ENCODE results near the gene OR51B5. TPM values are rescaled to one million over a fixed set of nuclear protein-coding genes. Genes with fewer than 3 reads are reported as not detected.

Gene OR51B5
- total and polyA plus RNA-seq, 2 donors (not counting 1 experiment from before 2014, with no cell fraction given), result 0.06 to 0.17 TPM

- no peak overlapping the region for H3K27ac ChIP-seq (ENCODE audit: insufficient read depth, low read length)
- H3K27me3 ChIP-seq (ENCODE audit: control insufficient read depth, insufficient read depth, low read length), result no peaks in the 10 kb centered on the region
- H3K36me3 ChIP-seq (ENCODE audit: control insufficient read depth, insufficient read depth, low read length), result no peaks in the 10 kb centered on the region
- H3K4me3 ChIP-seq (replicated peaks in 1 of 4; ENCODE audit: control extremely low read depth in 1 of 4, insufficient read depth in 1 of 4, low read depth in 3 of 4, low read length in 4 of 4), result no peak overlapping the region
- no peak for TF ChIP-seq CTCF (conservative IDR thresholded peaks at IDR 0.05 in 1 of 2, IDR thresholded peaks at IDR 0.05 in 1 of 2; ENCODE audit: low read depth in 1 of 2, low read length in 2 of 2)
- no peak for TF ChIP-seq EZH2 (IDR thresholded peaks at IDR 0.05; ENCODE audit: low read length, missing control alignments)
- no peaks in the 10 kb centered on the region for H3K79me2 ChIP-seq (ENCODE audit: control insufficient read depth, insufficient read depth, low read length)
- H3K4me1 ChIP-seq (ENCODE audit: control insufficient read depth, extremely low read depth, insufficient read depth, low read length), result no peaks in the 10 kb centered on the region
- H3K4me2 ChIP-seq (ENCODE audit: extremely low read depth, insufficient read depth, low read length), result no peak overlapping the region
- H3K9me3 ChIP-seq (ENCODE audit: control insufficient read depth, insufficient read depth, low read depth, low read length), result no peaks in the 10 kb centered on the region
- H4K20me1 ChIP-seq (ENCODE audit: control insufficient read depth, extremely low read depth, insufficient read depth, low read length), result no peaks in the 10 kb centered on the region
- no peak for DNase-seq (ENCODE audit: low read depth in 2 of 2)
- H3K9ac ChIP-seq (ENCODE audit: insufficient read depth, low read length), result no peak overlapping the region
- H2AFZ ChIP-seq (ENCODE audit: low read length), result no peak overlapping the region
These were observed 35.9 kb downstream of the OR51B5 start for GRCh38 chr11:5307256-5308019.

GRCh38 chr11:5304046-5304445, 39.3 kb downstream of the OR51B5 start:
- Histone ChIP-seq H3K9ac (ENCODE audit: insufficient read depth, low read length) (no peak overlapping the region), H3K9me3 (ENCODE audit: control insufficient read depth, insufficient read depth, low read depth, low read length) (no peaks in the 10 kb centered on the region), H3K79me2 (ENCODE audit: control insufficient read depth, insufficient read depth, low read length) (no peaks in the 10 kb centered on the region), H4K20me1 (ENCODE audit: control insufficient read depth, extremely low read depth, insufficient read depth, low read length) (no peaks in the 10 kb centered on the region), H3K4me2 (ENCODE audit: extremely low read depth, insufficient read depth, low read length) (no peak overlapping the region), H2AFZ (ENCODE audit: low read length) (no peak overlapping the region), H3K27ac (ENCODE audit: insufficient read depth, low read length) (no peak overlapping the region), H3K36me3 (ENCODE audit: control insufficient read depth, insufficient read depth, low read length) (no peaks in the 10 kb centered on the region), H3K27me3 (ENCODE audit: control insufficient read depth, insufficient read depth, low read length) (no peaks in the 10 kb centered on the region), H3K4me1 (ENCODE audit: control insufficient read depth, extremely low read depth, insufficient read depth, low read length) (no peaks in the 10 kb centered on the region), H3K4me3 (replicated peaks in 1 of 4; ENCODE audit: control extremely low read depth in 1 of 4, insufficient read depth in 1 of 4, low read depth in 3 of 4, low read length in 4 of 4) (no peak overlapping the region)
- no peak for DNase-seq (ENCODE audit: low read depth in 2 of 2)
- TF ChIP-seq CTCF (conservative IDR thresholded peaks at IDR 0.05 in 1 of 2, IDR thresholded peaks at IDR 0.05 in 1 of 2; ENCODE audit: low read depth in 1 of 2, low read length in 2 of 2), result no peak
- TF ChIP-seq EZH2 (IDR thresholded peaks at IDR 0.05; ENCODE audit: low read length, missing control alignments), result no peak

- H3K4me2 ChIP-seq (ENCODE audit: extremely low read depth, insufficient read depth, low read length), result no peak overlapping the region
- no peak overlapping the region for H3K27ac ChIP-seq (ENCODE audit: insufficient read depth, low read length)
- H3K27me3 ChIP-seq (ENCODE audit: control insufficient read depth, insufficient read depth, low read length), result no peaks in the 10 kb centered on the region
- TF ChIP-seq EZH2 (IDR thresholded peaks at IDR 0.05; ENCODE audit: low read length, missing control alignments) (no peak), CTCF (conservative IDR thresholded peaks at IDR 0.05 in 1 of 2, IDR thresholded peaks at IDR 0.05 in 1 of 2; ENCODE audit: low read depth in 1 of 2, low read length in 2 of 2) (no peak)
- no peak overlapping the region for H3K9ac ChIP-seq (ENCODE audit: insufficient read depth, low read length)
- no peaks in the 10 kb centered on the region for H4K20me1 ChIP-seq (ENCODE audit: control insufficient read depth, extremely low read depth, insufficient read depth, low read length)
- no peaks in the 10 kb centered on the region for H3K4me1 ChIP-seq (ENCODE audit: control insufficient read depth, extremely low read depth, insufficient read depth, low read length)
- no peaks in the 10 kb centered on the region for H3K9me3 ChIP-seq (ENCODE audit: control insufficient read depth, insufficient read depth, low read depth, low read length)
- H2AFZ ChIP-seq (ENCODE audit: low read length), result no peak overlapping the region
- DNase-seq (ENCODE audit: low read depth in 2 of 2), result no peak
- no peaks in the 10 kb centered on the region for H3K36me3 ChIP-seq (ENCODE audit: control insufficient read depth, insufficient read depth, low read length)
- no peaks in the 10 kb centered on the region for H3K79me2 ChIP-seq (ENCODE audit: control insufficient read depth, insufficient read depth, low read length)
- no peak overlapping the region for H3K4me3 ChIP-seq (replicated peaks in 1 of 4; ENCODE audit: control extremely low read depth in 1 of 4, insufficient read depth in 1 of 4, low read depth in 3 of 4, low read length in 4 of 4)
These were observed 39.7 kb downstream of the OR51B5 start for GRCh38 chr11:5303626-5304025.
